ENCODE measurements around the gene BLOC1S1.
A peak's percentile ranks its signal among the peaks of the same experiment; 100 is the strongest.

Gene BLOC1S1

GRCh38 chr12:55736780-55737580, 21.1 kb downstream of the BLOC1S1 start:
- no peak overlapping the region for H2BK5ac ChIP-seq (ENCODE audit: low read depth, low read length, poor library complexity, severe bottlenecking)
- peaks cover 11% of the 10 kb centered on the region for H3K4me1 ChIP-seq (ENCODE audit: control insufficient read depth, insufficient read depth, low read depth, low read length)
- no peak overlapping the region for H3K14ac ChIP-seq (ENCODE audit: low read length in 2 of 2)
- H3K27ac ChIP-seq (ENCODE audit: low read length, poor library complexity, severe bottlenecking) = no peak overlapping the region
- no peak overlapping the region for H3K4ac ChIP-seq (ENCODE audit: low read depth in 1 of 2, low read length in 2 of 2)
- peaks cover 4 to 6% of the 10 kb centered on the region in 2 experiments for H3K36me3 ChIP-seq (ENCODE audit: control insufficient read depth in 1 of 2, insufficient read depth in 2 of 2, low read depth in 1 of 2, low read length in 2 of 2)
- H2AFZ ChIP-seq (ENCODE audit: low read depth, low read length) = peak overlapping the region; percentile 36
- no peak overlapping the region for H2AK5ac ChIP-seq (ENCODE audit: low read length, severe bottlenecking)
- H3K23ac ChIP-seq (ENCODE audit: low read length in 2 of 2) = peak overlapping the region in 1 of 2 experiments; percentile 81
- no peaks in the 10 kb centered on the region for H3K27me3 ChIP-seq (ENCODE audit: control insufficient read depth in 1 of 2, insufficient read depth in 1 of 2, low read length in 2 of 2)
- H2BK15ac ChIP-seq (ENCODE audit: low read depth, poor library complexity, severe bottlenecking) = peak overlapping the region; percentile 80
- no peak overlapping the region for H3K4me2 ChIP-seq (ENCODE audit: low read length, poor library complexity, severe bottlenecking)
- H3K9ac ChIP-seq (ENCODE audit: low read length) = peak overlapping the region; percentile 89
- WGBS = 52% methylated on average over 6 of the region's 6 CpGs
- H3K9me3 ChIP-seq (ENCODE audit: control insufficient read depth, low read length) = no peaks in the 10 kb centered on the region
- peak overlapping the region; percentile 89 for H4K8ac ChIP-seq (ENCODE audit: low read length)
- no peak overlapping the region for H4K91ac ChIP-seq (ENCODE audit: low read length)
- peak overlapping the region in 1 of 2 experiments; percentile 17 for H2BK12ac ChIP-seq (ENCODE audit: low read length in 2 of 2)
- peak; percentile 68 for DNase-seq
- no peak overlapping the region for H2BK120ac ChIP-seq (ENCODE audit: low read depth, low read length)
- H3K79me1 ChIP-seq (replicated peaks; ENCODE audit: low read length, poor library complexity, severe bottlenecking) = peaks cover 7% of the 10 kb centered on the region
- peak overlapping the region in 1 of 2 experiments; percentile 16 for H3K18ac ChIP-seq (ENCODE audit: low read depth in 1 of 2, low read length in 2 of 2)
- peak overlapping the region in 1 of 2 experiments; percentile 83 for H3K4me3 ChIP-seq (ENCODE audit: insufficient read depth in 1 of 2, low read depth in 1 of 2, low read length in 2 of 2)

- Histone ChIP-seq H3K4ac (ENCODE audit: low read depth in 1 of 2, low read length in 2 of 2) (peak overlapping the region; percentile 2 to 69), H3K27ac (ENCODE audit: low read length, poor library complexity, severe bottlenecking) (peak overlapping the region; percentile 40), H3K79me1 (replicated peaks; ENCODE audit: low read length, poor library complexity, severe bottlenecking) (peaks cover 6% of the 10 kb centered on the region), H3K14ac (ENCODE audit: low read length in 2 of 2) (no peak overlapping the region), H3K9ac (ENCODE audit: low read length) (peak overlapping the region; percentile 89), H2BK5ac (ENCODE audit: low read depth, low read length, poor library complexity, severe bottlenecking) (no peak overlapping the region), H3K18ac (ENCODE audit: low read depth in 1 of 2, low read length in 2 of 2) (peak overlapping the region in 1 of 2 experiments; percentile 94), H2BK15ac (ENCODE audit: low read depth, poor library complexity, severe bottlenecking) (peak overlapping the region; percentile 90), H4K8ac (ENCODE audit: low read length) (peak overlapping the region; percentile 81), H4K91ac (ENCODE audit: low read length) (no peak overlapping the region), H3K9me3 (ENCODE audit: control insufficient read depth, low read length) (no peaks in the 10 kb centered on the region), H2AK5ac (ENCODE audit: low read length, severe bottlenecking) (no peak overlapping the region), H3K4me2 (ENCODE audit: low read length, poor library complexity, severe bottlenecking) (peak overlapping the region; percentile 89), H2BK120ac (ENCODE audit: low read depth, low read length) (peak overlapping the region; percentile 86), H3K4me1 (ENCODE audit: control insufficient read depth, insufficient read depth, low read depth, low read length) (peaks cover 10% of the 10 kb centered on the region), H2BK12ac (ENCODE audit: low read length in 2 of 2) (peak overlapping the region in 1 of 2 experiments; percentile 64), H3K4me3 (ENCODE audit: insufficient read depth in 1 of 2, low read depth in 1 of 2, low read length in 2 of 2) (peak overlapping the region in 1 of 2 experiments; percentile 83), H3K23ac (ENCODE audit: low read length in 2 of 2) (no peak overlapping the region), H2AFZ (ENCODE audit: low read depth, low read length) (no peak overlapping the region), H3K36me3 (ENCODE audit: control insufficient read depth in 1 of 2, insufficient read depth in 2 of 2, low read depth in 1 of 2, low read length in 2 of 2) (no peaks in the 10 kb centered on the region), H3K27me3 (ENCODE audit: control insufficient read depth in 1 of 2, insufficient read depth in 1 of 2, low read length in 2 of 2) (no peaks in the 10 kb centered on the region)
- DNase-seq = peak; percentile 44
- no CpG with 5 or more reads among the region's 4 CpGs for WGBS
These were observed 21.8 kb downstream of the BLOC1S1 start for GRCh38 chr12:55737581-55738122.

GRCh38 chr12:55738123-55739024, 22.5 kb downstream of the BLOC1S1 start:
- WGBS = 2% methylated on average over 6 of the region's 14 CpGs
- H3K18ac ChIP-seq (ENCODE audit: low read depth in 1 of 2, low read length in 2 of 2) = peak overlapping the region; percentile 77 to 94
- peak; percentile 91 for DNase-seq

More at GRCh38 chr12:55738123-55739024, 22.5 kb downstream of the BLOC1S1 start:
- Histone ChIP-seq H4K8ac (ENCODE audit: low read length) (peak overlapping the region; percentile 81), H3K36me3 (ENCODE audit: control insufficient read depth in 1 of 2, insufficient read depth in 2 of 2, low read depth in 1 of 2, low read length in 2 of 2) (no peaks in the 10 kb centered on the region), H2BK15ac (ENCODE audit: low read depth, poor library complexity, severe bottlenecking) (peak overlapping the region; percentile 90), H4K91ac (ENCODE audit: low read length) (peak overlapping the region; percentile 25), H2BK5ac (ENCODE audit: low read depth, low read length, poor library complexity, severe bottlenecking) (no peak overlapping the region), H3K9ac (ENCODE audit: low read length) (peak overlapping the region; percentile 89), H3K27me3 (ENCODE audit: control insufficient read depth in 1 of 2, insufficient read depth in 1 of 2, low read length in 2 of 2) (no peaks in the 10 kb centered on the region), H3K23ac (ENCODE audit: low read length in 2 of 2) (no peak overlapping the region), H3K9me3 (ENCODE audit: control insufficient read depth, low read length) (no peaks in the 10 kb centered on the region), H3K4me3 (ENCODE audit: insufficient read depth in 1 of 2, low read depth in 1 of 2, low read length in 2 of 2) (peak overlapping the region; percentile 21 to 83), H2BK120ac (ENCODE audit: low read depth, low read length) (peak overlapping the region; percentile 86), H3K4me2 (ENCODE audit: low read length, poor library complexity, severe bottlenecking) (peak overlapping the region; percentile 89), H3K27ac (ENCODE audit: low read length, poor library complexity, severe bottlenecking) (peak overlapping the region; percentile 61), H3K4me1 (ENCODE audit: control insufficient read depth, insufficient read depth, low read depth, low read length) (peaks cover 10% of the 10 kb centered on the region), H2AFZ (ENCODE audit: low read depth, low read length) (no peak overlapping the region), H3K14ac (ENCODE audit: low read length in 2 of 2) (no peak overlapping the region), H3K79me1 (replicated peaks; ENCODE audit: low read length, poor library complexity, severe bottlenecking) (peaks cover 2% of the 10 kb centered on the region), H2BK12ac (ENCODE audit: low read length in 2 of 2) (peak overlapping the region in 1 of 2 experiments; percentile 64), H3K4ac (ENCODE audit: low read depth in 1 of 2, low read length in 2 of 2) (peak overlapping the region; percentile 30 to 69), H2AK5ac (ENCODE audit: low read length, severe bottlenecking) (no peak overlapping the region)

All from mesenchymal stem cell (in vitro differentiated cells and primary cell).